ENCODE measurements around the gene BABAM1. TPM values are rescaled to one million over a fixed set of nuclear protein-coding genes. Genes with fewer than 3 reads are reported as not detected.
"Not testable (repeated sequence)": the region's sequence is repeated elsewhere in the genome, so short reads cannot be mapped to it uniquely, and the experiment has no call there.

BABAM1 gene
- total RNA-seq, 1 donor from 2014 or later: 45.8 TPM

- Histone ChIP-seq H3K27me3 (ENCODE audit: control insufficient read depth, insufficient read depth, low read length) (no peaks in the 10 kb centered on the region), H3K36me3 (ENCODE audit: control insufficient read depth, insufficient read depth, low read length) (peaks cover 1% of the 10 kb centered on the region), H3K4me3 (ENCODE audit: low read depth, low read length) (no peak overlapping the region)
- TF ChIP-seq CTCF (IDR thresholded peaks at IDR 0.05; ENCODE audit: insufficient read depth, low read length, severe bottlenecking): no peak
- FAIRE-seq: no peak
- no peak for DNase-seq (ENCODE audit: low read depth)
Measured at GRCh38 chr19:17263712-17264640, 3.3 kb upstream of the BABAM1 start.

- no peaks in the 10 kb centered on the region for H3K27me3 ChIP-seq (ENCODE audit: control insufficient read depth, insufficient read depth, low read length)
- DNase-seq (ENCODE audit: low read depth) (no peak), FAIRE-seq (no peak)
- H3K36me3 ChIP-seq (ENCODE audit: control insufficient read depth, insufficient read depth, low read length): peaks cover 3% of the 10 kb centered on the region
- TF ChIP-seq CTCF (IDR thresholded peaks at IDR 0.05; ENCODE audit: insufficient read depth, low read length, severe bottlenecking): no peak
- H3K4me3 ChIP-seq (ENCODE audit: low read depth, low read length): no peak within 1 kb of the TSS
Measured at GRCh38 chr19:17264641-17264979, 2.6 kb upstream of the BABAM1 start, which contains the start of gene USHBP1. TSS of gene USHBP1 (minus strand) at chr19:17264745. CDS start at chr19:17264299, 446 bp downstream.

GRCh38 chr19:17266026-17266425 lies 1.2 kb upstream of the BABAM1 start:
- DNase-seq (ENCODE audit: low read depth) (no peak), FAIRE-seq (no peak)
- TF ChIP-seq CTCF (IDR thresholded peaks at IDR 0.05; ENCODE audit: insufficient read depth, low read length, severe bottlenecking): no peak
- H3K4me3 ChIP-seq (ENCODE audit: low read depth, low read length): no peak overlapping the region
- peaks cover 5% of the 10 kb centered on the region for H3K36me3 ChIP-seq (ENCODE audit: control insufficient read depth, insufficient read depth, low read length)
- no peaks in the 10 kb centered on the region for H3K27me3 ChIP-seq (ENCODE audit: control insufficient read depth, insufficient read depth, low read length)

- peaks cover 10% of the 10 kb centered on the region for H3K36me3 ChIP-seq (ENCODE audit: control insufficient read depth, insufficient read depth, low read length)
- TF ChIP-seq CTCF (IDR thresholded peaks at IDR 0.05; ENCODE audit: insufficient read depth, low read length, severe bottlenecking): no peak
- no peaks in the 10 kb centered on the region for H3K27me3 ChIP-seq (ENCODE audit: control insufficient read depth, insufficient read depth, low read length)
- DNase-seq (ENCODE audit: low read depth) (no peak), FAIRE-seq (no peak)
- H3K4me3 ChIP-seq (ENCODE audit: low read depth, low read length): no peak overlapping the region
Measured at GRCh38 chr19:17266589-17266974, 661 bp upstream of the BABAM1 start.

- FAIRE-seq: no peak
- no peaks in the 10 kb centered on the region for H3K27me3 ChIP-seq (ENCODE audit: control insufficient read depth, insufficient read depth, low read length)
- DNase-seq (ENCODE audit: low read depth): no peak
- H3K36me3 ChIP-seq (ENCODE audit: control insufficient read depth, insufficient read depth, low read length): peaks cover 15% of the 10 kb centered on the region
- H3K4me3 ChIP-seq (ENCODE audit: low read depth, low read length): no peak overlapping the region
- no peak for TF ChIP-seq CTCF (IDR thresholded peaks at IDR 0.05; ENCODE audit: insufficient read depth, low read length, severe bottlenecking)
Measured at GRCh38 chr19:17268754-17269153, 1.5 kb downstream of the BABAM1 start.

- DNase-seq (ENCODE audit: low read depth); H3K27me3 ChIP-seq (ENCODE audit: control insufficient read depth, insufficient read depth, low read length); FAIRE-seq; H3K4me3 ChIP-seq (ENCODE audit: low read depth, low read length): not testable (repeated sequence)
- H3K36me3 ChIP-seq (ENCODE audit: control insufficient read depth, insufficient read depth, low read length): peaks cover 28% of the 10 kb centered on the region
Measured at GRCh38 chr19:17274892-17275291, 7.6 kb downstream of the BABAM1 start.

Data from bronchial epithelial cell (primary cell).